ENCODE data around the gene MATN3. TPM values are rescaled to one million over a fixed set of nuclear protein-coding genes. Genes with fewer than 3 reads are reported as not detected.

The MATN3 gene
- total and polyA plus RNA-seq, 2 of the 8 experiments (the other 6 are each of a cell fraction or from before 2014, with no cell fraction given), result 3.0 to 9.9 TPM

DNA sequence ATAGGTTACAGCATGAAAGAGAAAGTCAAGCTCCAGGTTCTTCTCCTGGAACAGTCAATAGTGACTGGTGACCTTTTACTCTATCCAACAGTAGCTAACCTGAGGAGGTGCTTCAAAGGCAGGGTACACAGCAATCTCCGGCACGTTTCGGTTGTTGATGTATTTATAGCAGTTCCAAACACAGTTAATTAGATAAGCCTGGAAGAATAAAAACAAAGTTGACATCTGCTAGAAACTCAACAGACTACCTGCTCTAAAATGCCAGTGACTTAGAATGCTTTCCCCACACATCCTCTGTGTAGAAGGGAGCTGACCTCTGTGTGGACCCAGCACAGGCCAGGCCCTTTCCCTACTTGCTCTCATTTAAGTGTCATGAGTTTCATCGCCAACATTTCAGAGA lies 21.8 kb upstream of the MATN3 start:
- Histone ChIP-seq H4K91ac (replicated peaks; ENCODE audit: insufficient read length, low read length) (no peak overlapping the region), H3K79me2 (ENCODE audit: control insufficient read depth in 1 of 2, insufficient read depth in 2 of 2, low read length in 2 of 2) (peaks cover 0 to 4% of the 10 kb centered on the region in 2 experiments; a peak in 1 of 4 replicates), H3K9ac (replicated peaks in 1 of 4; ENCODE audit: extremely low read depth in 1 of 4, low read depth in 3 of 4, low read length in 3 of 4) (no peak overlapping the region), H2AK5ac (ENCODE audit: low read depth, low read length) (no peak overlapping the region), H2BK20ac (ENCODE audit: low read length) (no peak overlapping the region), H3K36me3 (ENCODE audit: control insufficient read depth in 2 of 4, insufficient read depth in 4 of 4, low read length in 3 of 4) (peaks cover 18 to 74% (median 51%) of the 10 kb centered on the region in 4 experiments), H3K27me3 (replicated peaks in 1 of 4; ENCODE audit: control insufficient read depth in 3 of 4, extremely low read depth in 1 of 4, insufficient read depth in 3 of 4, low read length in 3 of 4) (no peaks in the 10 kb centered on the region), H3K79me1 (ENCODE audit: low read depth, low read length) (no peaks in the 10 kb centered on the region), H2BK15ac (ENCODE audit: low read length) (no peak overlapping the region), H3K4me2 (ENCODE audit: insufficient read depth in 1 of 2, low read depth in 2 of 2, low read length in 2 of 2) (no peak overlapping the region), H3K14ac (ENCODE audit: insufficient read length) (no peak overlapping the region), H3K9me3 (ENCODE audit: insufficient read depth in 2 of 2, low read depth in 1 of 2, low read length in 1 of 2) (no peaks in the 10 kb centered on the region), H2AFZ (ENCODE audit: low read length) (no peak overlapping the region), H3K4ac (replicated peaks; ENCODE audit: insufficient read length, low read depth, low read length) (no peak overlapping the region), H4K20me1 (replicated peaks in 1 of 2; ENCODE audit: control insufficient read depth in 1 of 2, insufficient read depth in 2 of 2, low read length in 2 of 2) (peaks cover 5 to 11% of the 10 kb centered on the region in 2 experiments), H3K4me1 (replicated peaks in 1 of 4; ENCODE audit: control insufficient read depth in 3 of 4, insufficient read depth in 4 of 4, low read length in 3 of 4) (no peaks in the 10 kb centered on the region), H3K18ac (ENCODE audit: extremely low read depth, low read length) (no peak overlapping the region), H2BK12ac (ENCODE audit: low read depth, low read length) (no peak overlapping the region), H3K27ac (ENCODE audit: low read depth, low read length) (no peak overlapping the region), H3K23ac (ENCODE audit: insufficient read length) (no peak overlapping the region), H3K23me2 (ENCODE audit: low read depth, low read length) (no peaks in the 10 kb centered on the region), H2BK5ac (ENCODE audit: low read depth, low read length) (no peak overlapping the region), H4K5ac (ENCODE audit: insufficient read length, low read depth, low read length) (no peak overlapping the region), H3K56ac (replicated peaks; ENCODE audit: insufficient read length, low read depth, low read length) (no peak overlapping the region), H2BK120ac (replicated peaks; ENCODE audit: low read depth, low read length) (no peak overlapping the region), H3K4me3 (ENCODE audit: extremely low read depth in 1 of 4, insufficient read depth in 2 of 4, low read depth in 3 of 4, low read length in 4 of 4) (no peak overlapping the region), H4K8ac (ENCODE audit: extremely low read depth, insufficient read depth, low read length) (no peak overlapping the region)
- ChIA-PET CTCF (ENCODE audit: partially characterized antibody) (interaction anchor here (1.4 to 6.1 kb wide), 5 partner anchors 9 to 70 kb away, joined by 3 to 30 read pairs (median 5); no protein-coding TSS in a partner anchor), POLR2A (ENCODE audit: partially characterized antibody) (interaction anchor here (1.1 to 2.4 kb wide), 2 partner anchors 9 to 17 kb away, joined by 4 to 6 read pairs; partner anchors contain the start of gene LAPTM4A)
- DNase-seq (ENCODE audit: low read depth in 1 of 2, low spot score in 2 of 2) (no peak), FAIRE-seq (no peak)
- WGBS, 2 experiments (ENCODE audit: extremely low coverage in 1 of 2, insufficient coverage in 1 of 2, insufficient read length in 1 of 2, insufficient replicate concordance in 2 of 2, low coverage in 1 of 2, low lambda C conversion rate in 2 of 2, missing lambda C conversion rate in 1 of 2), result 94% methylated on average over 4 of the region's 4 CpGs; no CpG with 5 or more reads in 1 of the 2 experiments
- TF ChIP-seq KDM5A (IDR thresholded peaks at IDR 0.05; ENCODE audit: low read length) (no peak), SP2 (IDR thresholded peaks at IDR 0.05; ENCODE audit: low read length) (no peak), MAFK (IDR thresholded peaks at IDR 0.05; ENCODE audit: low read depth, low read length) (no peak), TAF7 (optimal IDR thresholded peaks at IDR 0.05; ENCODE audit: borderline replicate concordance, low read depth, low read length) (no peak), NRF1 (IDR thresholded peaks at IDR 0.05; ENCODE audit: low read depth, low read length) (no peak), RBBP5 (IDR thresholded peaks at IDR 0.05; ENCODE audit: borderline replicate concordance, low read depth, low read length) (no peak), SAP30 (IDR thresholded peaks at IDR 0.05; ENCODE audit: insufficient read depth, insufficient replicate concordance, low read length) (no peak)
- TF ChIP-seq, protein P1, sequence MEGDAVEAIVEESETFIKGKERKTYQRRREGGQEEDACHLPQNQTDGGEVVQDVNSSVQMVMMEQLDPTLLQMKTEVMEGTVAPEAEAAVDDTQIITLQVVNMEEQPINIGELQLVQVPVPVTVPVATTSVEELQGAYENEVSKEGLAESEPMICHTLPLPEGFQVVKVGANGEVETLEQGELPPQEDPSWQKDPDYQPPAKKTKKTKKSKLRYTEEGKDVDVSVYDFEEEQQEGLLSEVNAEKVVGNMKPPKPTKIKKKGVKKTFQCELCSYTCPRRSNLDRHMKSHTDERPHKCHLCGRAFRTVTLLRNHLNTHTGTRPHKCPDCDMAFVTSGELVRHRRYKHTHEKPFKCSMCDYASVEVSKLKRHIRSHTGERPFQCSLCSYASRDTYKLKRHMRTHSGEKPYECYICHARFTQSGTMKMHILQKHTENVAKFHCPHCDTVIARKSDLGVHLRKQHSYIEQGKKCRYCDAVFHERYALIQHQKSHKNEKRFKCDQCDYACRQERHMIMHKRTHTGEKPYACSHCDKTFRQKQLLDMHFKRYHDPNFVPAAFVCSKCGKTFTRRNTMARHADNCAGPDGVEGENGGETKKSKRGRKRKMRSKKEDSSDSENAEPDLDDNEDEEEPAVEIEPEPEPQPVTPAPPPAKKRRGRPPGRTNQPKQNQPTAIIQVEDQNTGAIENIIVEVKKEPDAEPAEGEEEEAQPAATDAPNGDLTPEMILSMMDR (IDR thresholded peaks at IDR 0.05; ENCODE audit: control extremely low read depth in 1 of 3, insufficient read depth in 1 of 3, low read depth in 1 of 3, low read length in 3 of 3), result no peak

Data from H1 (cell line).